Thyroid gland (tissue), 4 donors: ENCODE results near the gene CDC45. TPM values are rescaled to one million over a fixed set of nuclear protein-coding genes. Genes with fewer than 3 reads are reported as not detected.

ENCODE experiments used
- DNase-seq, 2 donors: peaks; one replicate each; pipeline ENCODE4 v3.0.0-alpha.2; 2019
- H3K27ac ChIP-seq, 3 donors: fragments of 200-600 bp; sonication (generic); 1 replicate in 2 of 3; 2 replicates in 1 of 3; pipeline ENCODE4 v1.5.1; 2016 to 2019; ENCODE audit warnings: mild to moderate bottlenecking in 1 of 3, moderate library complexity in 1 of 3
- H3K27me3 ChIP-seq: fragments of 200-600 bp; sonication (generic); one replicate; pipeline ENCODE4 v1.5.1; 2019
- H3K36me3 ChIP-seq, 2 donors: fragments of 200-600 bp; sonication (generic); one replicate each; pipeline ENCODE4 v1.5.1; 2016 to 2019
- H3K4me1 ChIP-seq, 2 donors: fragments of 200-600 bp; sonication (generic); one replicate each; pipeline ENCODE4 v1.5.1; 2017 to 2019
- H3K4me3 ChIP-seq, 3 donors: fragments of 200-600 bp; sonication (generic); replicated peaks in 1 of 3; 1 replicate in 2 of 3; 2 replicates in 1 of 3; pipeline ENCODE4 v1.5.1; 2016; ENCODE audit warnings: mild to moderate bottlenecking in 1 of 3
- H3K9me3 ChIP-seq: fragments of 200-600 bp; sonication (generic); one replicate; pipeline ENCODE4 v1.5.1; 2017
- POLR2A ChIP-seq, 2 donors: fragments of 450-650 bp; IDR thresholded peaks; one replicate each; pipeline ENCODE4 v1.6.1; 2017; ENCODE audit warnings: antibody characterized with exemption in 2 of 2, mild to moderate bottlenecking in 2 of 2, moderate library complexity in 1 of 2
- WGBS, 2 donors: methylation state at CpG; one replicate each; pipeline ENCODE4 v1.1.5; 2017; 5-methylcytosine and 5-hydroxymethylcytosine counted together
- intact Hi-C: fragments of 100-400 bp; cut with DNase I; formaldehyde crosslinking; loops from one replicate; pipeline ENCODE4 v1.15.1; 2023
- total RNA-seq, 4 donors: library from RNA; depleted of rRNA; stranded (reverse); fragments of >200 nt; gene quantifications; one replicate each; pipeline ENCODE4 v1.2.3, GENCODE V29; 2016
- TF ChIP-seq, protein P1 (sequence below), 6 experiments: fragments of 200-600 bp in 3 of 6; fragments of 450-650 bp in 3 of 6; sonication (generic) in 3 of 6; IDR thresholded peaks; one replicate each; pipeline ENCODE4 v1.5.1; 2016 to 2019; ENCODE audit warnings: antibody characterized with exemption in 6 of 6, mild to moderate bottlenecking in 2 of 6, inconsistent platforms in 1 of 6, moderate library complexity in 1 of 6

Gene CDC45
- total RNA-seq, 4 donors from 2014 or later, result 0.24 to 1.9 (median 1.7) TPM; not detected in 1

DNA sequence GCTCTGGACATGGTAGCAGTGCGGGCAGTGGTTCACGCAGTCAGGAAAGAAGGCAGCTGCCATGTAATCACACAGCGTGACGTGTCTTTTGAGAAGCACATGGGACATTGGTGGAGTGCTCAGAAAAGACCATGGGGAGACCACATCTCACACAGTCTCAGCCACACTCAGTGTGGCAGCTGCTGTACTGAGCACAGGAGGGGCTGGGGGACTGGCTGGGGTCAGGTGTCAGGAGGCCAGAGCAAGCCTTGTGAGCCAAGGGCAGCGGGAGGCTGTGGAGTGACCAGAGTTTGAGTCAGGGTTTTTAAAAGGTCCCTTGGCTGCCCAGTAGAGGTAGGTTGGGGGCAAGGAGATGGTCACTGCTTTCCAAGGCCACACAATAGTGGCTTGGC lies 26.0 kb downstream of the CDC45 start:
- no peak overlapping the region for H3K4me3 ChIP-seq
- 98 to 100% methylated on average over 4 to 5 of the region's 5 CpGs for WGBS, 2 donors
- intact Hi-C loops, result no loop called here

DNA sequence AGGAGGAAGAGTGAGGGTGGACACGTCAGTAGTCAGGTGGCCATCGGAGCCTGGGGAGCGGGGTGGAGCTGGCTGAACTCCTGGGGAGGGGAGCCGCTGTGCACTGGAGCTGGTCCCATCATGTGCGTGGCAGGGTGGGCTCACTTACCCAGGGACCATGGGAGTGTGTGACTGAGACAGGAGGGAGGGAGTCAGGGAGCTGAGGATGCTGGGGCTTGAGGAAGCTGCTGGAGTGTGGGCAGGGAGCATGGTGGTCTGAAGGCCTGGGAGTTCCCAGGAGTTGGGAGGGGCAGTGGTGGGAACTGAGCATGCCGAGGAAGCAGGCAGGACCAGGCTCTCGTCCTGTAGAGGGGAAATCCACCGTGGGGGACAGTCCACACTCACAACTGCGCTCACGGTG lies 26.5 kb downstream of the CDC45 start:
- intact Hi-C loops, result no loop called here
- 88 to 89% methylated on average over 10 of the region's 10 CpGs for WGBS, 2 donors

More for the DNA sequence above, 26.0 kb downstream of the CDC45 start:
- no peaks in the 10 kb centered on the region for H3K27me3 ChIP-seq
- no peak overlapping the region for H3K27ac ChIP-seq
- no peaks in the 10 kb centered on the region for H3K4me1 ChIP-seq
- no peak for DNase-seq
- H3K36me3 ChIP-seq, result no peaks in the 10 kb centered on the region
- TF ChIP-seq, protein P1, sequence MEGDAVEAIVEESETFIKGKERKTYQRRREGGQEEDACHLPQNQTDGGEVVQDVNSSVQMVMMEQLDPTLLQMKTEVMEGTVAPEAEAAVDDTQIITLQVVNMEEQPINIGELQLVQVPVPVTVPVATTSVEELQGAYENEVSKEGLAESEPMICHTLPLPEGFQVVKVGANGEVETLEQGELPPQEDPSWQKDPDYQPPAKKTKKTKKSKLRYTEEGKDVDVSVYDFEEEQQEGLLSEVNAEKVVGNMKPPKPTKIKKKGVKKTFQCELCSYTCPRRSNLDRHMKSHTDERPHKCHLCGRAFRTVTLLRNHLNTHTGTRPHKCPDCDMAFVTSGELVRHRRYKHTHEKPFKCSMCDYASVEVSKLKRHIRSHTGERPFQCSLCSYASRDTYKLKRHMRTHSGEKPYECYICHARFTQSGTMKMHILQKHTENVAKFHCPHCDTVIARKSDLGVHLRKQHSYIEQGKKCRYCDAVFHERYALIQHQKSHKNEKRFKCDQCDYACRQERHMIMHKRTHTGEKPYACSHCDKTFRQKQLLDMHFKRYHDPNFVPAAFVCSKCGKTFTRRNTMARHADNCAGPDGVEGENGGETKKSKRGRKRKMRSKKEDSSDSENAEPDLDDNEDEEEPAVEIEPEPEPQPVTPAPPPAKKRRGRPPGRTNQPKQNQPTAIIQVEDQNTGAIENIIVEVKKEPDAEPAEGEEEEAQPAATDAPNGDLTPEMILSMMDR (IDR thresholded peaks at IDR 0.05), result no peak
- TF ChIP-seq POLR2A (IDR thresholded peaks at IDR 0.05), result no peak
- no peaks in the 10 kb centered on the region for H3K9me3 ChIP-seq

DNA sequence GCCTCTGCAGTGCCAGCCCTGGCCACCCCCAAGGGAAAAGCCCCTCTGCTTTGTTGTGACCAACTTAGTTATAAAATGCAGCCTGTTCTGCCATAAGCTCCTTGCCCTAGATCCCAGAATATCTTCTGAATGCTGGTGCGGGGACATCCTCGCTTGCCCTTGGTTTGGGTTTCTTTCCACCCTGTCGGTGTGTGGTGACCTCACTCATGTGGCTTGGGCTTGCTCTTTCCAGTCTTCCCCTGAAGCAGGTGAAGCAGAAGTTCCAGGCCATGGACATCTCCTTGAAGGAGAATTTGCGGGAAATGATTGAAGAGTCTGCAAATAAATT lies 27.8 kb downstream of the CDC45 start:
- intact Hi-C loops, result no loop called here
- 96 to 98% methylated on average over 4 of the region's 4 CpGs for WGBS, 2 donors
- no peaks in the 10 kb centered on the region for H3K4me1 ChIP-seq
- H3K36me3 ChIP-seq, result no peaks in the 10 kb centered on the region
- no peaks in the 10 kb centered on the region for H3K27me3 ChIP-seq
- H3K27ac ChIP-seq, result no peak overlapping the region
- H3K4me3 ChIP-seq, result no peak overlapping the region
- no peak for DNase-seq
- TF ChIP-seq, protein P1 (IDR thresholded peaks at IDR 0.05), result no peak
- TF ChIP-seq POLR2A (IDR thresholded peaks at IDR 0.05), result no peak
- H3K9me3 ChIP-seq, result no peaks in the 10 kb centered on the region

More for the DNA sequence above, 26.5 kb downstream of the CDC45 start:
- no peaks in the 10 kb centered on the region for H3K9me3 ChIP-seq
- DNase-seq, result no peak
- H3K27ac ChIP-seq, result no peak overlapping the region
- no peak overlapping the region for H3K4me3 ChIP-seq
- no peaks in the 10 kb centered on the region for H3K4me1 ChIP-seq
- H3K27me3 ChIP-seq, result no peaks in the 10 kb centered on the region
- no peaks in the 10 kb centered on the region for H3K36me3 ChIP-seq
- TF ChIP-seq, protein P1 (IDR thresholded peaks at IDR 0.05), result no peak

DNA sequence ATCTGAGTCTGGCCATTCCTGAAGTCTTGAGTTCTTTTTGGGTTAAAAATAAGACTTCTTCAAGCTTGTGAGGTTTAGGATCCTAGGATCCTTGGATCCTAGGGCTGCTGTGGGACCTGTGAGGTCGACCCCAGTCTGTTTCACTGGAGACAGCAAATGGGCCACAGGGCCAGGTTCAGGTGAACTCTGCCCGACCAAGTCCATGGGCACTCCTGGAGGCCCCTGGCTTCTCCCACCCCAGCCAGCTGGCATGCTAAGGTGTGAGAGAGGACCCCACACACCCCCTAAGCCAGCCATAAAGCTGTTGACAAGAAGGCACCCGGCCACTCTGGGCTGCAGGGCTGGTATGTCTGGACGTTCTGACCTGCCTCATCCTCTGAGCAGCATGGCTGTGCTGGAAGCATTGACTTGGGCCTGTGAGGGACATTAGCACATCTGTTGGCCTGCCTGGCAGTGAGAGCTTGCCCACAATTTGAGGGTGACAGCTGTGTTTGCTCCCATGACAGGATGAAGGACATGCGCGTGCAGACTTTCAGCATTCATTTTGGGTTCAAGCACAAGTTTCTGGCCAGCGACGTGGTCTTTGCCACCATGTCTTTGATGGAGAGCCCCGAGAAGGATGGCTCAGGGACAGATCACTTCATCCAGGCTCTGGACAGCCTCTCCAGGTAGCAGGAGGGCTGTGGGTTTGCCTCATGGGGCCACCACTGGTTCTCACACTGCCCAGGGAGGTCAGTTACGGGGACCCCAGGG lies 28.5 kb downstream of the CDC45 start:
- Histone ChIP-seq H3K9me3 (no peaks in the 10 kb centered on the region), H3K27me3 (no peaks in the 10 kb centered on the region), H3K4me3 (no peak overlapping the region), H3K27ac (no peak overlapping the region), H3K4me1 (no peaks in the 10 kb centered on the region), H3K36me3 (no peaks in the 10 kb centered on the region)
- intact Hi-C loops, result no loop called here
- no peak for TF ChIP-seq POLR2A (IDR thresholded peaks at IDR 0.05)
- TF ChIP-seq, protein P1 (IDR thresholded peaks at IDR 0.05), result no peak
- DNase-seq, result no peak
- 91 to 94% methylated on average over 5 to 7 of the region's 10 CpGs for WGBS, 2 donors

DNA sequence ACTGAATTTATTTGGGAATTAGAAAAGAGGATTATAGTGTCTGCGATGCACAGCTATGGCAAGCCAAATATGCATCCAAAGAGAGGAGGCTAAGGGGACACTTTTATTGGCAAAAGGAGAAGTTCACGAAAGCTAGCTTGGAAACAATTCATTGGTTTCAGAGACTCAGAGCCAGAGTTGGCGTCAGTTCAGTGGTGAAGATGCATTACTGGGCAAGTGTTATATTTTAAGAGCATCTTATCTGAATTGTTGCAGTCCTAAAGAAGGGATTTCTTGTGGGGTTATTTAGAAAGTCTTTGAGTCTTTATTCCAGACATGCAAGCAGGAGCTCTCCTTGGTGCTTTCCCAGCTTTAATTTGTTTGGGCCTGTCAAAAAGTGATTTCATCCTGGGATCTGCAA lies 29.5 kb downstream of the CDC45 start:
- Histone ChIP-seq H3K4me1 (no peaks in the 10 kb centered on the region), H3K27me3 (no peaks in the 10 kb centered on the region), H3K4me3 (no peak overlapping the region), H3K36me3 (no peaks in the 10 kb centered on the region), H3K27ac (no peak overlapping the region), H3K9me3 (no peaks in the 10 kb centered on the region)
- intact Hi-C loops, result no loop called here
- WGBS, 2 donors, result 85 to 87% methylated on average over 3 of the region's 3 CpGs
- DNase-seq, result no peak
- no peak for TF ChIP-seq POLR2A (IDR thresholded peaks at IDR 0.05)
- TF ChIP-seq, protein P1 (IDR thresholded peaks at IDR 0.05), result no peak
